IMR-90 (cell line): ENCODE results near the gene ABHD16B. TPM values are rescaled to one million over a fixed set of nuclear protein-coding genes. Genes with fewer than 3 reads are reported as not detected.

Experiments used
- ATAC-seq: fragments of 200-7000 bp; cut with Tn5 transposase; 2 replicates; pipeline ENCODE4 v1.9.1; 2020; ENCODE audit warnings: low read depth, mild to moderate bottlenecking, moderate library complexity
- BruUV-seq: library from RNA; stranded (reverse); fragments of 400-500 nt; replicated peaks from 2 replicates; lab custom pipeline; 2021; lab: Mats Ljungman, UMichigan
- CTCF ChIA-PET: fragments of 300-600 bp; formaldehyde crosslinking; extraction: SDS; loops from one replicate; lab custom pipeline; 2021; ENCODE audit warnings: antibody characterized with exemption; lab: Yijun Ruan, JAX
- POLR2A ChIA-PET: fragments of 300-600 bp; sonication (Branson Sonifier 250); formaldehyde crosslinking; loops from one replicate; lab custom pipeline; 2022; ENCODE audit warnings: antibody characterized with exemption; ENCODE audit not compliant: unreplicated experiment; lab: Charles Lee
- DNase-seq: peaks from one replicate; pipeline ENCODE4 v3.0.0; 2013
- H2AFZ ChIP-seq: replicated peaks from 2 replicates; pipeline ENCODE3; 2013; ENCODE audit warnings: low read length, mild to moderate bottlenecking; ENCODE audit not compliant: poor library complexity
- H2AK5ac ChIP-seq: 2 replicates; pipeline ENCODE4 v1.6.1; 2013; ENCODE audit warnings: low read depth, low read length, inconsistent platforms
- H2AK9ac ChIP-seq: replicated peaks from 2 replicates; pipeline ENCODE3; 2013; ENCODE audit warnings: mild to moderate bottlenecking, low read depth, low read length, moderate library complexity; ENCODE audit not compliant: poor library complexity
- H2BK120ac ChIP-seq: 2 replicates; pipeline ENCODE4 v1.6.1; 2013; ENCODE audit warnings: low read depth, low read length, inconsistent platforms
- H2BK15ac ChIP-seq: 3 replicates; pipeline ENCODE4 v1.6.1; 2013; ENCODE audit warnings: low read depth, low read length, inconsistent platforms
- H2BK20ac ChIP-seq: 2 replicates; pipeline ENCODE4 v1.6.1; 2013; ENCODE audit warnings: low read depth, mild to moderate bottlenecking, inconsistent platforms, low read length, moderate library complexity
- H2BK5ac ChIP-seq: 2 replicates; pipeline ENCODE4 v1.6.1; 2013; ENCODE audit warnings: mild to moderate bottlenecking, low read depth, low read length, inconsistent platforms; ENCODE audit not compliant: poor library complexity, severe bottlenecking
- H3K14ac ChIP-seq: replicated peaks from 2 replicates; pipeline ENCODE4 v1.6.1; 2013; ENCODE audit warnings: low read depth, low read length, inconsistent platforms
- H3K18ac ChIP-seq: 2 replicates; pipeline ENCODE4 v1.6.1; 2013; ENCODE audit warnings: low read depth, low read length, control low read depth
- H3K23ac ChIP-seq: 2 replicates; pipeline ENCODE4 v1.6.1; 2013; ENCODE audit warnings: low read depth, low read length, inconsistent platforms
- H3K27ac ChIP-seq: 2 replicates; pipeline ENCODE4 v1.5.1; 2013; ENCODE audit warnings: mild to moderate bottlenecking, control low read depth, low read length; ENCODE audit not compliant: insufficient read depth
- H3K27me3 ChIP-seq: 2 replicates; pipeline ENCODE4 v1.6.1; 2013; ENCODE audit warnings: low read length; ENCODE audit not compliant: control insufficient read depth, insufficient read depth
- H3K36me3 ChIP-seq: 2 replicates; pipeline ENCODE4 v1.6.1; 2013; ENCODE audit warnings: low read length, mixed read lengths; ENCODE audit not compliant: control insufficient read depth, insufficient read depth
- H3K4ac ChIP-seq: 2 replicates; pipeline ENCODE4 v1.6.1; 2013; ENCODE audit warnings: low read depth, low read length, inconsistent platforms
- H3K4me1 ChIP-seq: 2 replicates; pipeline ENCODE4 v1.6.1; 2013; ENCODE audit warnings: low read length, mixed read lengths; ENCODE audit not compliant: control insufficient read depth, insufficient read depth
- H3K4me2 ChIP-seq: 2 replicates; pipeline ENCODE4 v1.6.1; 2013; ENCODE audit warnings: low read depth, mild to moderate bottlenecking, control low read depth, low read length, moderate library complexity
- H3K4me3 ChIP-seq: 2 replicates; pipeline ENCODE4 v1.5.1; 2013; ENCODE audit warnings: low read depth, mild to moderate bottlenecking, control low read depth, low read length, moderate library complexity; ENCODE audit not compliant: insufficient read depth
- H3K56ac ChIP-seq: 2 replicates; pipeline ENCODE4 v1.6.1; 2013; ENCODE audit warnings: low read length, inconsistent platforms; ENCODE audit not compliant: insufficient read depth; ENCODE audit errors: extremely low read depth
- H3K79me1 ChIP-seq, 2 experiments: 2 replicates each; pipeline ENCODE4 v1.6.1; 2013; ENCODE audit warnings: low read length in 2 of 2, inconsistent platforms in 1 of 2, low read depth in 1 of 2
- H3K9ac ChIP-seq: 2 replicates; pipeline ENCODE4 v1.6.1; 2013; ENCODE audit warnings: low read depth, low read length, control low read depth
- H3K9me1 ChIP-seq: 2 replicates; pipeline ENCODE4 v1.6.1; 2013; ENCODE audit warnings: low read length, inconsistent platforms; ENCODE audit not compliant: insufficient read depth
- H3K9me3 ChIP-seq: 2 replicates; pipeline ENCODE4 v1.6.1; 2013; ENCODE audit warnings: low read length; ENCODE audit not compliant: control insufficient read depth, insufficient read depth
- H4K20me1 ChIP-seq: 2 replicates; pipeline ENCODE4 v1.6.1; 2013; ENCODE audit warnings: low read length, inconsistent platforms; ENCODE audit not compliant: insufficient read depth
- H4K5ac ChIP-seq: 2 replicates; pipeline ENCODE4 v1.6.1; 2013; ENCODE audit warnings: mild to moderate bottlenecking, low read depth, low read length, control low read depth
- H4K8ac ChIP-seq, 2 experiments: 2 replicates each; pipeline ENCODE4 v1.6.1; 2013; ENCODE audit warnings: low read depth in 2 of 2, low read length in 2 of 2, control low read depth in 1 of 2, inconsistent platforms in 1 of 2
- H4K91ac ChIP-seq: 2 replicates; pipeline ENCODE4 v1.6.1; 2013; ENCODE audit warnings: low read depth, low read length, inconsistent platforms; ENCODE audit not compliant: insufficient read depth
- BHLHE40 ChIP-seq: fragments of 150-350 bp; IDR thresholded peaks from 2 replicates; pipeline ENCODE4 v1.6.1; 2016; ENCODE audit warnings: mild to moderate bottlenecking, low read depth, low read length
- CEBPB ChIP-seq: IDR thresholded peaks from 2 replicates; pipeline ENCODE4 v1.6.1; 2012; ENCODE audit warnings: low read depth, low read length, improper control_type of control experiment
- CHD1 ChIP-seq: IDR thresholded peaks from 2 replicates; pipeline ENCODE4 v1.6.1; 2012; ENCODE audit warnings: low read depth, low read length, improper control_type of control experiment
- FOS ChIP-seq: fragments of 150-350 bp; IDR thresholded peaks from 2 replicates; pipeline ENCODE4 v1.6.1; 2016; ENCODE audit warnings: low read depth, low read length
- MAFK ChIP-seq: IDR thresholded peaks from 2 replicates; pipeline ENCODE4 v1.6.1; 2012; ENCODE audit warnings: low read depth, low read length, improper control_type of control experiment
- MAZ ChIP-seq: IDR thresholded peaks from 2 replicates; pipeline ENCODE4 v1.6.1; 2012; ENCODE audit warnings: low read depth, mild to moderate bottlenecking, low read length, improper control_type of control experiment, moderate library complexity, borderline replicate concordance
- MXI1 ChIP-seq: IDR thresholded peaks from 2 replicates; pipeline ENCODE4 v1.6.1; 2012; ENCODE audit warnings: low read depth, mild to moderate bottlenecking, low read length, moderate library complexity, borderline replicate concordance
- POLR2A ChIP-seq: IDR thresholded peaks from 2 replicates; pipeline ENCODE4 v1.6.1; 2012; ENCODE audit warnings: mild to moderate bottlenecking, low read depth, low read length
- RCOR1 ChIP-seq: IDR thresholded peaks from 2 replicates; pipeline ENCODE4 v1.6.1; 2012; ENCODE audit warnings: mild to moderate bottlenecking, low read length, improper control_type of control experiment; ENCODE audit not compliant: insufficient replicate concordance
- RFX5 ChIP-seq: IDR thresholded peaks from 2 replicates; pipeline ENCODE4 v1.8.0; 2012; ENCODE audit warnings: low read depth, mild to moderate bottlenecking, low read length, moderate library complexity
- SMC3 ChIP-seq: fragments of 150-350 bp; IDR thresholded peaks from 2 replicates; pipeline ENCODE4 v1.6.1; 2016; ENCODE audit warnings: low read depth, mild to moderate bottlenecking, antibody characterized with exemption, low read length, moderate library complexity
- WGBS, 2 experiments: methylation state at CpG; one replicate each; pipeline versions ENCODE4 v1.1.5 to v1.1.7; 2013; ENCODE audit warnings: missing lambda C conversion rate in 2 of 2; ENCODE audit not compliant: insufficient read length in 1 of 2; ENCODE audit errors: extremely low coverage in 2 of 2; 5-methylcytosine and 5-hydroxymethylcytosine counted together
- dilution Hi-C: fragments of 300-500 bp; cut with HindIII; formaldehyde crosslinking; loops from one replicate; pipeline ENCODE4 v1.14.3; 2018; ENCODE audit warnings: low sequenced_read_pairs; ENCODE audit not compliant: unreplicated experiment
- in situ Hi-C: fragments of 300-500 bp; cut with MboI; formaldehyde crosslinking; loops from 3 replicates; pipeline ENCODE4 v1.14.3; 2019; ENCODE audit warnings: low sequenced_read_pairs, inconsistent platforms, mixed read lengths
- intact Hi-C: fragments of 100-400 bp; cut with micrococcal nuclease; formaldehyde crosslinking; loops from 2 replicates; pipeline ENCODE4 v1.10.0; 2022
- polyA plus RNA-seq, 3 experiments: library from polyadenylated mRNA; depleted of rRNA; stranded (reverse); fragments of >200 nt; gene quantifications; 2 replicates each; pipeline ENCODE4 v1.2.3, GENCODE V29; 2012; ENCODE audit warnings: low replicate concordance in 1 of 3
- total RNA-seq: library from RNA; depleted of rRNA; stranded (reverse); fragments of >200 nt; gene quantifications from 2 replicates; pipeline ENCODE4 v1.2.3, GENCODE V29; 2012

ABHD16B gene
- total and polyA plus RNA-seq, 2 of the 4 experiments (the other 2 are of a cell fraction) = 0.05 TPM; not detected in 1

DNA sequence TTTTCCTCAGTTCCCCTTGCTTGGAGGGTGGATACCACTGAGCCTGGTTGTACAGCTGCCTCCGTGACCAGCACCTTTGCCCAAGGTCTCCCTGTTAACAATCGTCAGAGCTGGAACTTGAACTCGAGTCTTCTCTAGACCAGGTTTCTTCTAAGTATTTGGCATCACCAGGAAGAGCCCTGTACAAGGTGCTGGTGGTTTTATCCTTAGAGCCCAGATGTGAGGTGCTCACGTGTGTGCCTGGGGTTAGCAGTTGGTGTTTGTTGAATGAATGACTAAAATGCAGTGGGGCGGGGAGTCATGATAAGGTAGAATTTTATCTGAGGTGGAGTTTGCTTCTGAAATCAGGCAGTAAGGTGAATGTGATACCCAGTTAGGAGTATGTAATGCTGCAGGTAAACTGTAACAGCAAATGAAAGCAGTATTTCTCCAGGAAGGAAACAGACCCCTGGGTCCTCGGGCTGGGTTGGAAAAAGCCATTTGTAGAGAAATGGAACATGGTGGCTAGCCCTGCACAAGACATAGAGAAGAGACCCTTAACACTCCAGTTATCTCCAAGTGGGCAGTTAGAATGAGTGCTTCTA is 36.8 kb downstream of the ABHD16B start:
- Histone ChIP-seq H2BK5ac (no peak overlapping the region), H3K79me1 (peaks cover 2 to 65% of the 10 kb centered on the region in 2 experiments; a peak in 3 of 4 replicates), H2BK120ac (no peak overlapping the region), H3K23ac (peak overlapping the region; percentile 81), H3K27ac (no peak overlapping the region), H4K20me1 (peaks cover 80% of the 10 kb centered on the region), H4K91ac (no peak overlapping the region), H3K14ac (no peak overlapping the region), H3K56ac (no peak overlapping the region), H3K9me1 (peaks cover 17% of the 10 kb centered on the region), H4K8ac (no peak overlapping the region), H2AK9ac (no peak overlapping the region), H3K9me3 (no peaks in the 10 kb centered on the region), H4K5ac (no peak overlapping the region), H2BK15ac (no peak overlapping the region), H3K4me3 (no peak overlapping the region), H3K4me2 (no peak overlapping the region), H3K4me1 (peaks cover 14% of the 10 kb centered on the region), H3K4ac (no peak overlapping the region), H2AFZ (no peak overlapping the region), H3K9ac (no peak overlapping the region), H2AK5ac (no peak overlapping the region), H3K27me3 (no peaks in the 10 kb centered on the region), H2BK20ac (no peak overlapping the region), H3K18ac (no peak overlapping the region), H3K36me3 (peaks cover 12% of the 10 kb centered on the region)
- CTCF ChIA-PET = no interaction called here
- 100% methylated on average over 3 of the region's 6 CpGs; no CpG with 5 or more reads in 1 of the 2 experiments for WGBS, 2 experiments
- intact Hi-C loops = loop anchor here (2.0 kb wide), 1 partner anchor 159 kb away; no protein-coding TSS in a partner anchor
- POLR2A ChIA-PET = no interaction called here
- TF ChIP-seq CEBPB (no peak), CHD1 (no peak), MXI1 (no peak), RFX5 (no peak), RCOR1 (no peak), FOS (no peak), MAFK (no peak), SMC3 (no peak), MAZ (no peak), BHLHE40 (no peak), POLR2A (no peak)
- no TSS peak for BruUV-seq
- dilution Hi-C loops = no loop called here
- ATAC-seq (no peak), DNase-seq (no peak)
- in situ Hi-C loops = no loop called here
